Measurements from ENCODE around the gene C12orf56.
"Not testable (repeated sequence)": the region's sequence is repeated elsewhere in the genome, so short reads cannot be mapped to it uniquely, and the experiment has no call there.

The C12orf56 gene

GRCh38 chr12:64236549-64236948 lies 154.0 kb downstream of the C12orf56 start:
- DNase-seq (ENCODE audit: low read depth in 2 of 2): no peak

DNA sequence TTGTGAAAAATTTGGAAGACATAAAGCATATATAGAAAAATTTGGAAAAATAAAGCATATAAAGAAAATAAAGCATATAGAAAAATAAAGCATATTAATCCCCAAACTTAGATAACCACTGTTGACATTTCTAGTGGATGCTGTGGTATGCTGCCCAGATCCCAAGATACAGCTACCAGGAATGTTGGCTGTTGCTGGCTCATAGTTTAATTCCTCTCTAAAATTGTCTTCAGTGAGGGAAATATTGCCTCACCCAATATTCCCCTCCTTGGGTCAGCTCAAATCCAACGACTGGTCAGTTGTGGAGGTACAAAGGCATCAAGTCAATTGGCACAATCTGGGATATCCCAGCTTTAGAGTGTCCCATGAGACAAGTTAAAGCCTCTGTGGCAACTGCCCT lies 158.4 kb downstream of the C12orf56 start:
- DNase-seq (ENCODE audit: low read depth in 2 of 2): no peak

- no peak for DNase-seq (ENCODE audit: low read depth in 2 of 2)
Observed at GRCh38 chr12:64229796-64230195, 160.8 kb downstream of the C12orf56 start.

DNA sequence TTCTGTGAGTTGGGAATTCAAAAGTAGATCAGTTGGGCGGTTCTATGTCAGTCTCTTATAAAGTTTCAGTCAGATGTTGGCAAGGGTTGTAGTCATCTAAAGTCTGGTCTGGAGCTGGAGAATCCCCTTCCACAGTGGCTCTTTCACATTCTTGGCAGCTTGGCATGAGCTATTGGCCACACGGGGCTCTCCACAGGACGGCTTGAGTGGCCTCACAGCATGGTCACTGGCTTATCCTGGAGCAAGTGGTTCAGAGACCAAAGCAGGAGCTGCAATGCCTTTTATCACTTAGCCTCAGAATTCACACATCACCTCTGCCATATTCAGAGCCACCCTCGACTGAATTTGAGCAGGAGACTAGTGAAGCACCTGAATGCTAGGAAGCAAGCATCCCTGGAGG lies 161.3 kb downstream of the C12orf56 start:
- no peak for DNase-seq (ENCODE audit: low read depth in 2 of 2)

- no peak for DNase-seq (ENCODE audit: low read depth in 2 of 2)
Observed at GRCh38 chr12:64225626-64226025, 164.9 kb downstream of the C12orf56 start.

DNA sequence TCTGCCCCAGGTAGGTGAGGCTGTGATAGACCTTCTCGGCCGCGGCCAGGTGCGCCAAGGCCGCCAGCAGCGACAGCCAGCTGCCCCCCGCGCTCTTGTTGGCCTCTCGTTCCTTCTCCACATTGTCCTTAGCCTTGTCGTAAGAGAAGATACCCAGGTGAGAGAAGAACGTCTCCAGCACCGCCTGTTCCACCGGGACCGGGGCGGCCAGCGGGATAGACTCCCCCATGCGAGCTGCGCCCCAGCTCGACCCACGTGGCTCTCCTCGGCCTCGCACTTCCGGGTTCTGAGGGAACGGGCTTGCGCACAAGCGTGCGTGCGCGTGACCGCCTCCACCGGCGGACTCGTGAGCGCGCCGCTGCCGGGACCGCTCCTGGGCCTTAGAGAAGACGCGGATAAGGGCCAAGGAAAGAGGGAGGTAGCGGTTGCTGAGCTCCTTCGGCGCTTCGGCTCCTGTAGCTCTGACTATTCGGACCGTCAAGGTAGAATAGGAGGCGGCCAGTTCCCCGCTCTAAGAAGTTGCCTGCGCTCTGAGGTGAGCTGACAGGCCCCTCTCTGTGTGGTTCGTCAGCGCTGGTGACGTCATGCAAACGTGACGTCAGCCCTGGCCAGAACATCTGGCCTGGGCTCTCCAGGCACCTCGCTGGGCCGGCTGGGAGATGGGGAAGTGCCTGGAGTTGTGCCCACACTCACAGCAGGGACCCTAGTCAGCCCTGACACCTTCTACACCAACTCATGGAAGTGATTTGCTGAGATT lies 168.4 kb downstream of the C12orf56 start, which contains the start of gene KICS2:
Gene KICS2, minus strand, starts transcription at position 288 of the 757 bp plus-strand sequence. Its CDS starts 59 bp downstream, at position 229.
- DNase-seq (ENCODE audit: low read depth in 2 of 2): peak; percentile 63 to 79

DNA sequence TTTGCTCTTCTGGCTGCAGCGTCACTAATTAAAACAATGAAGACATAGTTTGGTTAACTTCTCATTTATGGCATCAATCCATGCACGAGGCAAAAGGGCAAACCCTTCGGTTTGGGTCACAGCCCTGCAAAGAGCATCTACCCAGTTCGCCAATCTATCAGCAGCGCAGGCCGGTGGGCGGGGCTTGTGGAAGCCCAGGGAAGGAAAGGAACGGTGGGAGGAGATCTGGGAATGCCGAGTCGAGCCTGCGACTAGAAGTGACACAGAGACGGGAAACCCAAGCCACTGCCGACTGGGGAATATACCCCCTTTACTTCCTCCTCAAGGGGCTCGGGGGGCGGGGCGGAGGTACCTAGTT lies 168.9 kb downstream of the C12orf56 start:
- DNase-seq (ENCODE audit: low read depth in 2 of 2): peak in 1 of 2 donors; percentile 41

GRCh38 chr12:64220046-64220445 lies 170.5 kb downstream of the C12orf56 start:
- no peak for DNase-seq (ENCODE audit: low read depth in 2 of 2)

DNA sequence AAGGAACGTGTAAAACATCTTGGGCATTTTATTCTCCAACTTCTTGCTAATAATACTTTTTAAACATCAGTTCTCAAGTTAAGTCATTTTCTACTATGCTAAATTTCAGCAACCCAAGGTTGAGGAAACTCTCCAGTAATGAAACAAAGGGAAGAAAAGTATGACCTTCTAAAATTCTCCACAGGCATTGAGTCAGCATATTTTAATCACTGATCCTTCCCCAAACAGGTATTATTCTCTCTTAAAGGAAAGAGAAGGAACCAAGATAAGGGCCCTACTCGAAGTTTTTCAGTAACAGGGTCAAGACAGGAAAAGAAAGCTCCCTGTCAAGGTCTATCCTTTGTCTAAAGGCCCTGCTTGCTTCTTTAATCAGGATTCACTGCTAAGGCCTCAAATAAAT lies 171.4 kb downstream of the C12orf56 start:
- DNase-seq (ENCODE audit: low read depth in 2 of 2): no peak

DNA sequence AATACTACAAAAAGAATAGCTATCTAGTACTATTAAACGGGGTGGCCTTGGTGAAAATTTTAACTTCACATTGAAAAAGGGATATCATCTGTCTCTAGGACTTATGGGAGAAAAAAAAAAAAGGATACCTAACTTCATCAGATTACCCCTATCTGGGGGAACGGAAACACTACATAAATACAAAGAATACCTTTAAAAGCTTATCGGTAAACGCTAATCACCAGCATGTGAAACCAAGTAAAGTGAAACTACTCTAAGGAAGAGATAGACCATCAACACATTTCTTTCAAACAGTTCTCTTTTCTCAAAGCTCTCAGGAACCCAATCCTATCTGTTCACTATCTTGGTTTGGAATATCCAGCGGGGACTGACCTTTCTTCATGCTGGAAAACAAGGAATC lies 172.0 kb downstream of the C12orf56 start:
- DNase-seq (ENCODE audit: low read depth in 2 of 2): no peak

- DNase-seq (ENCODE audit: low read depth in 2 of 2): not testable (repeated sequence)
Observed at GRCh38 chr12:64217643-64218042, 172.9 kb downstream of the C12orf56 start.

DNA sequence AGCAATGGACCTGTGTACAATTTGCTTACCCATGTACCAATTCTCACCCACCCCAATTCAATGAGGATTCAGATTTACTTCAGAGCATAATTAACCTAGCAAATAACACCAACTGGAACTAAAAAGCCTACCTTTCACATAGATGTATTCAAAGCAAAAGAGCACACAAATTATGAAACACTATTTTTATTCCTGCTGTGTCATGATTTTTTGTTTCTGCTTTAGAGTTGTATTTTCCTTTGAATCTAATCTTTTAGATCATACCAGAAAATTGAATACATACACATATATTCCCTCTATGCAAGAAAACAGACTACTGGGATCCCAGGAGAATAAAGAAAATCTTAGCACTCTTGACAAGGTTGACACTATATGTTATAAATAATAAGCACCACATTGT lies 174.3 kb downstream of the C12orf56 start:
- no peak for DNase-seq (ENCODE audit: low read depth in 2 of 2)

All from stimulated activated CD4-positive, alpha-beta T cell treated with anti-CD3 and anti-CD28 coated beads, Interleukin-1b, Interleukin-23, amount 100 ng/mL, for 1 hour (primary cell).